ENCODE data around the gene ATRAID. TPM values are rescaled to one million over a fixed set of nuclear protein-coding genes. Genes with fewer than 3 reads are reported as not detected.

The ATRAID gene
- polyA plus RNA-seq, 3 donors = 148 to 150 (median 148) TPM

- DNase-seq (ENCODE audit: extremely low read depth in 1 of 11, low read depth in 9 of 11, low spot score in 4 of 11) = no peak
Measured at GRCh38 chr2:27258051-27258450, 46.2 kb downstream of the ATRAID start.

- DNase-seq (ENCODE audit: extremely low read depth in 1 of 11, low read depth in 9 of 11, low spot score in 4 of 11) = no peak
Measured at GRCh38 chr2:27261241-27261925, 49.5 kb downstream of the ATRAID start.

GRCh38 chr2:27261926-27262298 lies 50.1 kb downstream of the ATRAID start:
- DNase-seq (ENCODE audit: extremely low read depth in 1 of 11, low read depth in 9 of 11, low spot score in 4 of 11) = no peak

GRCh38 chr2:27262379-27263286 lies 50.8 kb downstream of the ATRAID start, which contains the start of gene SLC30A3:
Gene SLC30A3 (minus strand): TSS chr2:27263047. CDS start chr2:27262906, 141 bp downstream.
- peak in 2 of 11 donors; percentile 34 to 58 for DNase-seq (ENCODE audit: extremely low read depth in 1 of 11, low read depth in 9 of 11, low spot score in 4 of 11)

- no peak for DNase-seq (ENCODE audit: extremely low read depth in 1 of 11, low read depth in 9 of 11, low spot score in 4 of 11)
Measured at GRCh38 chr2:27263287-27264252, 51.7 kb downstream of the ATRAID start.

- DNase-seq (ENCODE audit: extremely low read depth in 1 of 11, low read depth in 9 of 11, low spot score in 4 of 11) = no peak
Measured at GRCh38 chr2:27264253-27264752, 52.5 kb downstream of the ATRAID start.

GRCh38 chr2:27264753-27265535 lies 53.1 kb downstream of the ATRAID start:
- peak in 5 of 11 donors; percentile 56 to 76 (median 65) for DNase-seq (ENCODE audit: extremely low read depth in 1 of 11, low read depth in 9 of 11, low spot score in 4 of 11)

GRCh38 chr2:27265536-27265870 lies 53.7 kb downstream of the ATRAID start:
- no peak for DNase-seq (ENCODE audit: extremely low read depth in 1 of 11, low read depth in 9 of 11, low spot score in 4 of 11)

Other genes with a start within 250 kb of the ATRAID start
- 10 to 100 TPM in 2 of 3 donors, 1 to 10 TPM in 1; 9.6 to 15.8 (median 12.6) TPM for gene MAPRE3, start 241.4 kb upstream of the ATRAID start, polyA plus RNA-seq (ENCODE audit: insufficient read length in 3 of 3)
- 10 to 100 TPM; 55.8 to 71.9 (median 63.6) TPM for gene TMEM214, start 179.1 kb upstream of the ATRAID start, polyA plus RNA-seq (ENCODE audit: insufficient read length in 3 of 3)
- gene AGBL5, start 160.4 kb upstream of the ATRAID start, polyA plus RNA-seq (ENCODE audit: insufficient read length in 3 of 3) = 10 to 100 TPM; 61.9 to 66.8 (median 65.2) TPM
- gene OST4, start 140.4 kb upstream of the ATRAID start, polyA plus RNA-seq (ENCODE audit: insufficient read length in 3 of 3) = 100 to 1,000 TPM; 234 to 273 (median 243) TPM
- 100 to 1,000 TPM in 1 of 3 donors, 10 to 100 TPM in 2; 53.5 to 130 (median 96.3) TPM for gene EMILIN1, start 133.4 kb upstream of the ATRAID start, polyA plus RNA-seq (ENCODE audit: insufficient read length in 3 of 3)
- gene KHK, start 125.3 kb upstream of the ATRAID start, polyA plus RNA-seq (ENCODE audit: insufficient read length in 3 of 3) = 10 to 100 TPM; 42.9 to 58.5 (median 55.3) TPM
- 1 to 10 TPM; 6.2 to 8.6 (median 7.4) TPM for gene CGREF1, start 92.9 kb upstream of the ATRAID start, polyA plus RNA-seq (ENCODE audit: insufficient read length in 3 of 3)
- 1 to 10 TPM; 1.3 to 1.9 (median 1.6) TPM for gene ABHD1, start 88.2 kb upstream of the ATRAID start, polyA plus RNA-seq (ENCODE audit: insufficient read length in 3 of 3)
- gene PREB, start 77.4 kb upstream of the ATRAID start, polyA plus RNA-seq (ENCODE audit: insufficient read length in 3 of 3) = 10 to 100 TPM; 42.0 to 55.0 (median 46.4) TPM
- gene PRR30, start 72.6 kb upstream of the ATRAID start, polyA plus RNA-seq (ENCODE audit: insufficient read length in 3 of 3) = not detected
- under 1 TPM; 0.51 to 0.78 (median 0.62) TPM for gene TCF23, start 63.0 kb upstream of the ATRAID start, polyA plus RNA-seq (ENCODE audit: insufficient read length in 3 of 3)
- 10 to 100 TPM; 37.2 to 47.6 (median 42.0) TPM for gene SLC5A6, start 227 bp downstream of the ATRAID start, polyA plus RNA-seq (ENCODE audit: insufficient read length in 3 of 3)
- gene CAD, start 5.3 kb downstream of the ATRAID start, polyA plus RNA-seq (ENCODE audit: insufficient read length in 3 of 3) = 10 to 100 TPM; 50.4 to 54.6 (median 54.1) TPM
- 1 to 10 TPM; 6.0 to 9.2 (median 7.6) TPM for gene SLC30A3, start 51.0 kb downstream of the ATRAID start, polyA plus RNA-seq (ENCODE audit: insufficient read length in 3 of 3)
- gene DNAJC5G, start 63.4 kb downstream of the ATRAID start, polyA plus RNA-seq (ENCODE audit: insufficient read length in 3 of 3) = 1 to 10 TPM in 2 of 3 donors, under 1 TPM in 1; 0.59 to 1.7 (median 1.4) TPM
- gene TRIM54, start 70.4 kb downstream of the ATRAID start, polyA plus RNA-seq (ENCODE audit: insufficient read length in 3 of 3) = 1 to 10 TPM; 5.3 to 7.7 (median 5.7) TPM
- 1 to 10 TPM in 1 of 3 donors, under 1 TPM in 2; 0.56 to 1.1 (median 0.82) TPM for gene UCN, start 96.4 kb downstream of the ATRAID start, polyA plus RNA-seq (ENCODE audit: insufficient read length in 3 of 3)
- 10 to 100 TPM; 74.0 to 90.5 (median 81.4) TPM for gene MPV17, start 111.1 kb downstream of the ATRAID start, polyA plus RNA-seq (ENCODE audit: insufficient read length in 3 of 3)
- 10 to 100 TPM; 68.4 to 72.3 (median 71.3) TPM for gene GTF3C2, start 144.7 kb downstream of the ATRAID start, polyA plus RNA-seq (ENCODE audit: insufficient read length in 3 of 3)
- gene EIF2B4, start 158.3 kb downstream of the ATRAID start, polyA plus RNA-seq (ENCODE audit: insufficient read length in 3 of 3) = 10 to 100 TPM; 49.7 to 56.0 (median 52.3) TPM
- gene SNX17, start 158.6 kb downstream of the ATRAID start, polyA plus RNA-seq (ENCODE audit: insufficient read length in 3 of 3) = 100 to 1,000 TPM; 101 to 110 (median 101) TPM
- 10 to 100 TPM; 14.9 to 22.5 (median 21.0) TPM for gene ZNF513, start 168.7 kb downstream of the ATRAID start, polyA plus RNA-seq (ENCODE audit: insufficient read length in 3 of 3)
- gene PPM1G, start 197.6 kb downstream of the ATRAID start, polyA plus RNA-seq (ENCODE audit: insufficient read length in 3 of 3) = 100 to 1,000 TPM in 1 of 3 donors, 10 to 100 TPM in 2; 84.3 to 105 (median 95.1) TPM
- 100 to 1,000 TPM; 122 to 134 (median 123) TPM for gene NRBP1, start 216.6 kb downstream of the ATRAID start, polyA plus RNA-seq (ENCODE audit: insufficient read length in 3 of 3)
- 10 to 100 TPM in 1 of 3 donors, 1 to 10 TPM in 2; 5.1 to 10.8 (median 8.6) TPM for gene KRTCAP3, start 230.3 kb downstream of the ATRAID start, polyA plus RNA-seq (ENCODE audit: insufficient read length in 3 of 3)